Stimulated activated CD4-positive, alpha-beta T cell treated with anti-CD3 and anti-CD28 coated beads, Interleukin-1b, Interleukin-23, amount 100 ng/mL, for 4 hours (primary cell): ENCODE data around the gene RCAN1.

ENCODE experiments used
- DNase-seq, 2 donors: peaks; one replicate each; pipeline ENCODE4 v3.0.0-alpha.2; 2020; ENCODE audit warnings: low read depth in 2 of 2

The RCAN1 gene

GRCh38 chr21:34599534-34600101, 15.3 kb downstream of the RCAN1 start:
- DNase-seq, result no peak

GRCh38 chr21:34598931-34599400, 15.9 kb downstream of the RCAN1 start:
- no peak for DNase-seq

DNA sequence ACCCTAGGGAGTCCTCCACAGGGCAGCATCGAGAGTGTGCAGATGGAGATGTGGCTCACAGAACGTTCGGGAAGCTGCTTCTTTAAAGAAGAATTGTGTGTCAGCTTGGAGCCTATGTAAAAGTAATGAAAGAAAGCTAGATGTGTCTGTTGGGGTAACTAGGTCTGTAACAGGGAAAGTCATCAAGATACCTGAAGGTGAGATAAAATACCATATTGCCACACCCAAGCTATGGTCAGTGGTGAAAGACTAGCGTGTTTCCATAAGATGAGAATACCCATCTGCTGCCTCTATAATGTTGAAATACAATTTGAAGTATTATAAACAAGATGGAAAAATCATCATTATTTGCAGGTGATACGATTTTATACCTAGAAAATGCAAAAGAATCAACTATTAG, 17.5 kb downstream of the RCAN1 start:
- no peak for DNase-seq

- no peak for DNase-seq
Observed at GRCh38 chr21:34596561-34597271, 18.2 kb downstream of the RCAN1 start.

- DNase-seq, result no peak
Observed at GRCh38 chr21:34595457-34595856, 19.5 kb downstream of the RCAN1 start.

DNA sequence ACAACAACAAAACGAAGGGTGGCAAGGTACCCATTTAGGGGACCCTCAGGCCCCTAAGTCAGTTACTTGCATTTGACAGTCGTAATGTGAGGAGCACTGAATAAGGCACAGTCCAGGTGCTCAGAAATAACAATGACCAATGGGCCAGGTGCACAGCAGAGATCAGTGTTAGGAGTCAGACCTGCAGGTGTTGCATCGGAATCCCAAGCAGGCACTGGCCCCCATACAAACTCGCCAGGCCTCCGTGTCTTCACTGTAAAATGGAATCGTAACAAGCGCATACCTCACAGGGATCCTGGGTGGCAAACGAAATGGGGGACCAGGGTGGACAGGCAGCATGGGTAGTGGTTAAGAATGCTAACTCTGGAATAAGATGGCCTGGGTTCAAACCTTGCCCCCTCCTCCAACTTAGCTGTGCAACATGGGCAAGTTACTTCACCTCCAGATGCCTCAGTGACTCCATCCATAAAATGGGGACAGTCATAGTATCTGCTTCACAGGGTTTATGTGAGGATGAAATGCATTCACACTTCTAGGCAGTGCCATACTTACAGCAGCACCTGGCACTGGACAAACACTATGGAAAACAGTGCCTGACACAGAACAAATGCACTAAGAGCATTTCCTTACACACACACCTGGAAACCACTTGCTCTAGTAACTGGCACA, 20.2 kb downstream of the RCAN1 start:
- DNase-seq, result no peak

DNA sequence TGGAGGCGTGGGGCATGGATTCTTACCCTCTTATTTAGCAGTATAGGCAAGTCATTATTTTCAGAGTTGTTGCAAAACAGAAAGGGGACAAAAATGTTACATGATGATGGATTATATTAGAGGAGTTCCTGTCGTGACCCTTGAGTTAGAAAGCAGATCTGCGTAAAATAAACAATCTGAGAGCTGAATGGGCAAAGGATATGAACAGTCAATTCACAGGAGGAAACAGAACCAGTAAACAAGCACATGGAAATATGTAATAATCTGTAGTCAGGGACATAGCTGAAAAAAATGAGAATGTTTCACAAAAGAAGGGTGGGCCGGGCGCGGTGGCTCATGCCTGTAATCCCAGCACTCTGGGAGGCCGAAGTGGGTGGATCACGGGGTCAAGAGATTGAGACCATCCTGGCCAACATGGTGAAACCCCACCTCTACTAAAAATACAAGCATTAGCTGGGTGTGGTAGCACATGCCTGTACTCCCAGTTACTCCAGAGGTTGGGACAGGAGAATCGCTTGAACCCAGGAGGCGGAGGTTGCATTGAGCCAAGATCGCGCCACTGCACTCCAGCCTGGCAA, 20.9 kb downstream of the RCAN1 start:
- no peak for DNase-seq

- no peak for DNase-seq
Observed at GRCh38 chr21:34593423-34593822, 21.5 kb downstream of the RCAN1 start.

GRCh38 chr21:34592120-34592955, 22.6 kb downstream of the RCAN1 start:
- DNase-seq, result no peak

DNA sequence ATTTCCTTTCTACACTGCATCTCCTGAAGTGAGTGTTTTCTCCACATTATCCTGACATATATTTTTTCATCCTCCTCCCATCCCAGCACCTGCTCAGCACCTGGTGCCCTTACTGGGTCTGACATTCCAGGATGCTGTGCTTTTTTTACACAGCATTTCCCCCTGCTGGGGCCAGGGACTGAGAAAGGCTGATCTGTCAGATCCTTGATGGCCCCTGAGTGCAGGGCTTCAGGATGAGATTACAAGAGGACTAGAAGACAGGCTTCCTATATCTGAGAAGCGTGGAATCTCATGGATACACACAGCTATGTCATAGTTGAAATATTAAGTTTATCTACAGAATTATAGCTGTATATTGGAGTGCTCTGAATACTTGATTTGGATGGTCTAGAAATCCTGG, 24.4 kb downstream of the RCAN1 start:
- DNase-seq, result no peak

DNA sequence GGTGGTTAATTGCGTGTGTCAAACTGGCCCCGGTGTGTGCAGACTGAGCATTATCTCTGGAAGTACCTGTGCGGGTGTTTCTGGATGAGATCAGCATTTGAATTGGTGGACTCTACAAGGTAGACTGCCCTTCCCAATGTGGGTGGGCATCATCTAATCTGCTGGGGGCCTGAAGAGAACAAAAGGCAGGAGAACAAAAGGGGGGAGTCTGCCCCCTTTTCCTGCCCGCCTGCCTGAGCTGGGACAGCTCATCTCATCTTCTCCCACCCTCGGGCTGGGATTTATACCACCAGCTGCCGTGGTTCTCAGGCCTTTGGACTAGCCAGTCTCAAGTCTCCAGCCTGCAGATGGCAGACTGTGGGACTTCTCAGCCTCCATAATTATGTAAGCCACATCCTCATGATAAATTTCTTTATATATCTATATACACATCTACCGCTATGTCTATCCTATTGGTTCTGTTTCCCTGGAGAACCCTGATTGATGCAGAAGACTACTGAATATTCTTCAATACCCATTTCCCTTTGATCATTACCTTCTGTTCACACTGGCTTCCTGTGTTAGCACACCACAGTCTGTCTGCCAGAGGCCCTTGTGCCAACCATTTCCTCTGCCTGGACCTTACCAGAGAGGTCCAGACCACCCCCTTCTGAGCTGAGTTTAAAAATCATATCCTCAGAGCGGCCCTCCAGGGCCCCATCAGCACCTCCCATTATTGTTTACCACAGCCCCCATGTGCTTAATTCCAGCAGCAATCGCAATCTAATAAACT, 25.2 kb downstream of the RCAN1 start:
- no peak for DNase-seq

- no peak for DNase-seq
Observed at GRCh38 chr21:34583926-34584563, 30.9 kb downstream of the RCAN1 start.

GRCh38 chr21:34582506-34583150, 32.3 kb downstream of the RCAN1 start:
- no peak for DNase-seq

DNA sequence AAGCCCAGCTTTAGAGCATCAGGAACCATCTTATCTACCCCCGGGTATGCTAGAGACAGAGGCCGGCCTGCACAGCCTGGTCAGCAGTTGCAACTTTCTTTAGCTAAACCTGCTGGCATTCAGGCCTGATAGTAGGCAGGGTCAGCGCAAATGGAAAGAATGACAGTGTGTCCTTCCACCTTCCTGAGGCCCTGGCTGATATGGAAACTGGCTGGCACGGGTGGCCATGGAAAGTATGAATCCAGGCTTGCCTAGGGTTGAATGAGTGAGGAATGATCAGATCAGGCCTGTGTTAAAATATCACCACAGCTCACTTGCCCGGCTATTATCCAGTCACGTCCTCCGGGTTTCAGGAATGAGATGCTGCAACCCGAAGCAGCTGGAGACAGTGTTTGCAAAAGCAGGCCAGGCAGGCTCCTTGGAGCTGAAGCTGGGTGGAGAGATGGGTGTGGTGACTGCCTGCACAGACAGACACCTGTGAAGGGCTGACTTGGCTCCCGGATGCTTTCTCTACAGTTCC, 34.7 kb downstream of the RCAN1 start:
- DNase-seq, result no peak

- DNase-seq, result no peak
Observed at GRCh38 chr21:34579411-34579810, 35.5 kb downstream of the RCAN1 start.

GRCh38 chr21:34576041-34576511, 38.8 kb downstream of the RCAN1 start:
- DNase-seq, result no peak

DNA sequence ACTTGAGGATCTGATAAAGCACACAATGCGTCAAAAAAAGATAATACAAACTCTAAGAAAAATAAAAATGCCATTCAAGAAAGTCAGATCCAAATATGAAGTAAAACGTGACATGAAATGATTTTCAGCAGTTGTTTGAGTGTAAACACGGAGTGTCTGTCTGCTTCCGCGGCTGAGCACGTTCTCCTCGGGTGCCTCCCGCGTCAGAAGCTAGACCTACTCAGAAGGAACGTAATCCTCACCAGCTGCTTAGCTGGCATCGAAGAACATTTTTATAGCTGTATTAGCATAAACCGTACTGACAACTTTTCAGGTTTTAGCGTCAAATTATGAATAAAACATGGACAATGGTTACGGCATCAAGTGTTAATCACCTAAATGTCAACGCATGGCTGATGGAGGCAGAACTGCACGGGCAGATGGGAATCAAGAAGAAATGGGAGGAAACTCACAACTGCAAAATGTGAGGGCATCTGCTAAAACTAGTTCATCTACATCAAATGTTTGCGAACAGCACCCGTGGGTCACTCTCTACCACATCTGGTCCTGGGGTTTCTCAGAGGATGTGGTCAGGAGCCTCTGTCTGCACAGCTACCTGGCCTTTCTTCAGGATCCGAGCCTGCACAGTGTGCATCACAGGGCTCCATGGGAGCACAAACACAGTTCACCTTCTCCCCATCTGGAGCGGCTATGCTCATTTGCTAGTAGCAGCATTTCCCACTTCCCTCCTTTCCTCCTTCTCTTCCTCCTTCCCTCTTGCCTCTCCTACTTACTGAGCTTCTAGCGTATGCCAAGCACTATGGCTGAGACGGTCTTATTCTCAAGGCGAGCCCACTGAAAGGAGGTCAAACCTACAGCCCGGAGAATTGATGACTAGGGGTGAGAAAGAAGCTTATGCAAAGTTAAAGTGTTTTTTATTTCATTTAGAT, 40.0 kb downstream of the RCAN1 start:
- DNase-seq, result no peak

GRCh38 chr21:34571994-34572393, 42.9 kb downstream of the RCAN1 start:
- DNase-seq, result no peak

DNA sequence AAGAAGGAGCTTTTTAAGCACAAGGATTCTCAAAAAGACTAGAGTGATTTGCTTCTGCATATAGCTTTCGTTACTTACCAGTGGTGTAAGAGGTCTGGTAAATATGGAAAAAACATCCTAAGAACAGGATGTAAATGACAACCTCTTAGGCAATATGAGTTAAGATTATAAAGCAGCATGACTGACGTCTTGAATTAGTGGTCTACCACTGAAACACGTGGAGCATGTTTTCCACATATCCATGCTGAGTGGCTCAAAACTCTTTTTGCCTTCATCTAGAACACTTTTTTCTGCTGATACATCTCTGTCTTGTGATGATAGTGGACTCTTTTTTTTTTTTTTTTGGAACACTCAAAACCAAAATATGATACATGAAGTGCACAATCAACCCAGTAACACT, 44.6 kb downstream of the RCAN1 start:
- DNase-seq, result no peak
